ENCODE measurements around the gene KIF5A. TPM values are rescaled to one million over a fixed set of nuclear protein-coding genes. Genes with fewer than 3 reads are reported as not detected.
"Not testable (repeated sequence)": the region's sequence is repeated elsewhere in the genome, so short reads cannot be mapped to it uniquely, and the experiment has no call there.

Gene KIF5A
- total RNA-seq, 1 donor from 2014 or later: 0.08 TPM

GRCh38 chr12:57558864-57559263, 9.0 kb downstream of the KIF5A start:
- Histone ChIP-seq H3K27me3 (ENCODE audit: low read depth) (peaks cover 41% of the 10 kb centered on the region), H3K36me3 (no peaks in the 10 kb centered on the region), H3K4me1 (no peaks in the 10 kb centered on the region), H3K4me3 (no peak overlapping the region), H3K9me3 (replicated peaks) (no peaks in the 10 kb centered on the region), H3K27ac (replicated peaks) (no peak overlapping the region)
- DNase-seq: no peak
- no peak for TF ChIP-seq CTCF (IDR thresholded peaks at IDR 0.05; ENCODE audit: borderline replicate concordance)
- intact Hi-C loops (cut with micrococcal nuclease): no loop called here

GRCh38 chr12:57560516-57560915, 10.7 kb downstream of the KIF5A start:
- no peak for TF ChIP-seq CTCF (IDR thresholded peaks at IDR 0.05; ENCODE audit: borderline replicate concordance)
- no peak for DNase-seq
- no peak overlapping the region for H3K27ac ChIP-seq (replicated peaks)
- H3K4me3 ChIP-seq: no peak overlapping the region
- intact Hi-C loops (cut with micrococcal nuclease): no loop called here
- H3K4me1 ChIP-seq: no peaks in the 10 kb centered on the region
- H3K9me3 ChIP-seq (replicated peaks): no peaks in the 10 kb centered on the region
- no peaks in the 10 kb centered on the region for H3K36me3 ChIP-seq
- H3K27me3 ChIP-seq (ENCODE audit: low read depth): peaks cover 44% of the 10 kb centered on the region

GRCh38 chr12:57561117-57561516, 11.3 kb downstream of the KIF5A start:
- H3K36me3 ChIP-seq; H3K4me3 ChIP-seq; intact Hi-C loops (cut with micrococcal nuclease); H3K9me3 ChIP-seq (replicated peaks); H3K4me1 ChIP-seq; H3K27ac ChIP-seq (replicated peaks); DNase-seq: not testable (repeated sequence)
- peaks cover 50% of the 10 kb centered on the region for H3K27me3 ChIP-seq (ENCODE audit: low read depth)

- no peak for DNase-seq
- no peaks in the 10 kb centered on the region for H3K4me1 ChIP-seq
- no peak for TF ChIP-seq CTCF (IDR thresholded peaks at IDR 0.05; ENCODE audit: borderline replicate concordance)
- H3K27ac ChIP-seq (replicated peaks): no peak overlapping the region
- intact Hi-C loops (cut with micrococcal nuclease): no loop called here
- H3K4me3 ChIP-seq: no peak overlapping the region
- H3K9me3 ChIP-seq (replicated peaks): no peaks in the 10 kb centered on the region
- H3K36me3 ChIP-seq: no peaks in the 10 kb centered on the region
- peaks cover 71% of the 10 kb centered on the region for H3K27me3 ChIP-seq (ENCODE audit: low read depth)
Measured at GRCh38 chr12:57563358-57563757, 13.5 kb downstream of the KIF5A start.

GRCh38 chr12:57564178-57564740, 14.4 kb downstream of the KIF5A start:
- Histone ChIP-seq H3K9me3 (replicated peaks) (no peaks in the 10 kb centered on the region), H3K27ac (replicated peaks) (no peak overlapping the region), H3K36me3 (no peaks in the 10 kb centered on the region), H3K27me3 (ENCODE audit: low read depth) (peaks cover 80% of the 10 kb centered on the region), H3K4me3 (no peak overlapping the region), H3K4me1 (no peaks in the 10 kb centered on the region)
- no peak for DNase-seq
- TF ChIP-seq CTCF (IDR thresholded peaks at IDR 0.05; ENCODE audit: borderline replicate concordance): no peak
- intact Hi-C loops (cut with micrococcal nuclease): no loop called here

GRCh38 chr12:57568838-57569237, 19.0 kb downstream of the KIF5A start:
- intact Hi-C loops (cut with micrococcal nuclease): no loop called here

More at GRCh38 chr12:57568838-57569237, 19.0 kb downstream of the KIF5A start:
- no peak for TF ChIP-seq CTCF (IDR thresholded peaks at IDR 0.05; ENCODE audit: borderline replicate concordance)
- no peaks in the 10 kb centered on the region for H3K4me1 ChIP-seq
- no peaks in the 10 kb centered on the region for H3K9me3 ChIP-seq (replicated peaks)
- no peaks in the 10 kb centered on the region for H3K36me3 ChIP-seq
- H3K27me3 ChIP-seq (ENCODE audit: low read depth): peaks cover 90% of the 10 kb centered on the region
- H3K4me3 ChIP-seq: no peak overlapping the region
- DNase-seq: no peak
- H3K27ac ChIP-seq (replicated peaks): no peak overlapping the region
